Osteoblast (primary cell): ENCODE data around the gene SULT2B1. TPM values are rescaled to one million over a fixed set of nuclear protein-coding genes. Genes with fewer than 3 reads are reported as not detected.

Experiments
- DNase-seq: peaks from one replicate; pipeline ENCODE4 v3.0.0; 2011; ENCODE audit warnings: low spot score, mixed read lengths; ENCODE audit not compliant: insufficient read length; ENCODE audit errors: missing footprints
- H2AFZ ChIP-seq: 2 replicates; pipeline ENCODE4 v1.6.0; 2011; ENCODE audit warnings: mild to moderate bottlenecking, low read length
- H3K27ac ChIP-seq: 2 replicates; pipeline ENCODE4 v1.5.1; 2011; ENCODE audit warnings: mild to moderate bottlenecking, low read depth, low read length, moderate library complexity
- H3K27me3 ChIP-seq: 2 replicates; pipeline ENCODE4 v1.6.0; 2012; ENCODE audit warnings: mild to moderate bottlenecking, control low read depth, inconsistent platforms, low read length, moderate library complexity; ENCODE audit not compliant: insufficient read depth
- H3K36me3 ChIP-seq: 2 replicates; pipeline ENCODE4 v1.5.1; 2011; ENCODE audit warnings: mild to moderate bottlenecking, low read length, control low read depth, moderate library complexity; ENCODE audit not compliant: insufficient read depth
- H3K4me1 ChIP-seq: 2 replicates; pipeline ENCODE4 v1.5.1; 2011; ENCODE audit warnings: mild to moderate bottlenecking, low read length, control low read depth, moderate library complexity; ENCODE audit not compliant: insufficient read depth
- H3K4me2 ChIP-seq: 2 replicates; pipeline ENCODE4 v1.6.0; 2011; ENCODE audit warnings: mild to moderate bottlenecking, low read length; ENCODE audit not compliant: insufficient read depth
- H3K4me3 ChIP-seq: fragments of 200-600 bp; sonication (generic); 3 replicates; pipeline ENCODE4 v1.5.1; 2012; ENCODE audit warnings: mild to moderate bottlenecking, low read length, inconsistent platforms; ENCODE audit not compliant: insufficient read depth
- H3K79me2 ChIP-seq: 2 replicates; pipeline ENCODE4 v1.6.0; 2012; ENCODE audit warnings: mild to moderate bottlenecking, low read length, control low read depth, inconsistent platforms; ENCODE audit not compliant: insufficient read depth
- H3K9me3 ChIP-seq: 2 replicates; pipeline ENCODE4 v1.5.1; 2011; ENCODE audit warnings: low read depth, low read length, control low read depth
- H4K20me1 ChIP-seq: 2 replicates; pipeline ENCODE4 v1.6.0; 2012; ENCODE audit warnings: mild to moderate bottlenecking, low read length, control low read depth; ENCODE audit not compliant: insufficient read depth
- CTCF ChIP-seq: IDR thresholded peaks from 2 replicates; pipeline ENCODE4 v1.5.1; 2011; ENCODE audit warnings: mild to moderate bottlenecking, low read depth, low read length, moderate library complexity; ENCODE audit errors: extremely low read depth
- total RNA-seq: library from RNA; depleted of rRNA; stranded (reverse); fragments of >200 nt; gene quantifications from 2 replicates; pipeline ENCODE4 v1.2.3, GENCODE V29; 2012

The SULT2B1 gene
- total RNA-seq, 1 donor, result under 0.01 TPM

- Histone ChIP-seq H2AFZ (no peak overlapping the region), H3K4me1 (peaks cover 10% of the 10 kb centered on the region), H3K9me3 (no peaks in the 10 kb centered on the region), H4K20me1 (no peaks in the 10 kb centered on the region), H3K79me2 (no peaks in the 10 kb centered on the region), H3K4me2 (peak overlapping the region; percentile 36), H3K27ac (no peak overlapping the region), H3K4me3 (no peak overlapping the region), H3K27me3 (peaks cover 7% of the 10 kb centered on the region), H3K36me3 (no peaks in the 10 kb centered on the region)
- DNase-seq, result peak; percentile 95
- no peak for TF ChIP-seq CTCF
Measured at GRCh38 chr19:48553676-48554384, 1.9 kb downstream of the SULT2B1 start.

GRCh38 chr19:48554385-48555091 is 2.6 kb downstream of the SULT2B1 start:
- no peak overlapping the region for H3K4me3 ChIP-seq
- H3K9me3 ChIP-seq, result no peaks in the 10 kb centered on the region

GRCh38 chr19:48556163-48556562 is 4.2 kb downstream of the SULT2B1 start:
- no peak overlapping the region for H3K27ac ChIP-seq
- no peaks in the 10 kb centered on the region for H3K9me3 ChIP-seq
- H3K4me2 ChIP-seq, result no peak overlapping the region
- no peaks in the 10 kb centered on the region for H3K27me3 ChIP-seq
- DNase-seq, result peak; percentile 92
- H3K36me3 ChIP-seq, result no peaks in the 10 kb centered on the region
- peaks cover 10% of the 10 kb centered on the region for H3K4me1 ChIP-seq
- H4K20me1 ChIP-seq, result no peaks in the 10 kb centered on the region
- H3K79me2 ChIP-seq, result no peaks in the 10 kb centered on the region
- H2AFZ ChIP-seq, result peak overlapping the region; percentile 15
- no peak overlapping the region for H3K4me3 ChIP-seq
- TF ChIP-seq CTCF, result no peak

More at GRCh38 chr19:48554385-48555091, 2.6 kb downstream of the SULT2B1 start:
- Histone ChIP-seq H3K4me1 (peaks cover 10% of the 10 kb centered on the region), H4K20me1 (no peaks in the 10 kb centered on the region), H3K79me2 (no peaks in the 10 kb centered on the region), H3K4me2 (no peak overlapping the region), H3K27ac (no peak overlapping the region), H3K27me3 (peaks cover 3% of the 10 kb centered on the region), H3K36me3 (no peaks in the 10 kb centered on the region), H2AFZ (no peak overlapping the region)
- TF ChIP-seq CTCF, result no peak
- DNase-seq, result no peak

- Histone ChIP-seq H3K27ac (no peak overlapping the region), H3K4me3 (no peak overlapping the region), H4K20me1 (no peaks in the 10 kb centered on the region), H3K79me2 (no peaks in the 10 kb centered on the region), H2AFZ (no peak overlapping the region), H3K4me1 (peaks cover 10% of the 10 kb centered on the region), H3K36me3 (no peaks in the 10 kb centered on the region), H3K9me3 (no peaks in the 10 kb centered on the region), H3K27me3 (no peaks in the 10 kb centered on the region), H3K4me2 (no peak overlapping the region)
- no peak for TF ChIP-seq CTCF
- no peak for DNase-seq
Measured at GRCh38 chr19:48556825-48557224, 4.9 kb downstream of the SULT2B1 start.
